Mucosa of gallbladder (tissue), 1 donor: ENCODE measurements around the gene ADCY1. TPM values are rescaled to one million over a fixed set of nuclear protein-coding genes. Genes with fewer than 3 reads are reported as not detected.
"Not testable (repeated sequence)": the region's sequence is repeated elsewhere in the genome, so short reads cannot be mapped to it uniquely, and the experiment has no call there.

Experiments used
- DNase-seq: peaks from one replicate; pipeline ENCODE4 v3.0.0-alpha.2; 2020; ENCODE audit warnings: low spot score
- total RNA-seq: library from RNA; stranded (reverse); gene quantifications from one replicate; pipeline ENCODE4 v1.2.1, GENCODE V29; 2021
- donor health status: DM: no; HTN: no; CAD: no.

ADCY1 gene
- total RNA-seq, 1 donor from 2014 or later = 1.5 TPM

GRCh38 chr7:45731692-45732443 lies 157.7 kb downstream of the ADCY1 start:
- DNase-seq = not testable (repeated sequence)

- not testable (repeated sequence) for DNase-seq
These were observed 164.8 kb downstream of the ADCY1 start for GRCh38 chr7:45738920-45739319.

GRCh38 chr7:45740573-45740972 lies 166.4 kb downstream of the ADCY1 start:
- not testable (repeated sequence) for DNase-seq

- not testable (repeated sequence) for DNase-seq
These were observed 174.8 kb downstream of the ADCY1 start for GRCh38 chr7:45748976-45749375.

GRCh38 chr7:45751352-45751751 lies 177.2 kb downstream of the ADCY1 start:
- DNase-seq = not testable (repeated sequence)

GRCh38 chr7:45756333-45756732 lies 182.2 kb downstream of the ADCY1 start:
- not testable (repeated sequence) for DNase-seq

GRCh38 chr7:45756757-45757156 lies 182.6 kb downstream of the ADCY1 start:
- not testable (repeated sequence) for DNase-seq

- not testable (repeated sequence) for DNase-seq
These were observed 185.3 kb downstream of the ADCY1 start for GRCh38 chr7:45759464-45759863.

- DNase-seq = not testable (repeated sequence)
These were observed 187.5 kb downstream of the ADCY1 start for GRCh38 chr7:45761545-45762205.

GRCh38 chr7:45762225-45762994 lies 188.2 kb downstream of the ADCY1 start:
- not testable (repeated sequence) for DNase-seq

GRCh38 chr7:45768516-45769394 lies 194.6 kb downstream of the ADCY1 start:
- DNase-seq = peak; percentile 99

- DNase-seq = not testable (repeated sequence)
These were observed 195.5 kb downstream of the ADCY1 start for GRCh38 chr7:45769626-45770025.
